ENCODE measurements around the gene INPP5A. TPM values are rescaled to one million over a fixed set of nuclear protein-coding genes. Genes with fewer than 3 reads are reported as not detected.

The INPP5A gene
- total and polyA plus RNA-seq, 10 of the 15 experiments (the other 5 are each of a cell fraction or from before 2014, with no cell fraction given), result 0.52 to 15.0 (median 6.3) TPM

DNA sequence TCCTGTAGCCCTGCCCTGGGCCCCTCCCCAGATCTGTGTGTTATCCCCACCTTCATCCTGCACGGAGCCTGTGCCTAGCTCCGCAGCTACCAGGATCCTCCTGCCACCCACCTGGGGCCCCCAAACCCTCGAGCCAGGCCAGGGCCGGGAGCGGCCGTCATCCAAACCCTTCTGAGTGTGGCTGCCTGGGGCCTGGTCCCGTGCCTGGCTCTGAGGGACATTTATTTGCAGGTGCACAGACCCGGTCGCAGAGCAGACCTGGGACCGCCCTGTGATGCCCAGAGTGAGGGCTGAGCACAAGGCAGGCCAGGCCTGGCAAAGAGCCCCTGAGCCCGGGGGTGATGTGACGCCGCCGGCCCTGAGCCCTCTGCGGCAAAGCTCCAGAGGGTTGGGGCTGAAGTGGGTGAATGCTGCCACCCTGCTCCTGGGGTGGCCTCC, 27.4 kb upstream of the INPP5A start:
- ATAC-seq (no peak), DNase-seq (ENCODE audit: low read depth, low spot score) (no peak), FAIRE-seq (no peak)
- Histone ChIP-seq H3K27ac (ENCODE audit: control insufficient read depth, insufficient read depth) (no peak overlapping the region), H2AFZ (ENCODE audit: control insufficient read depth, low read depth, low read length) (no peak overlapping the region), H3K79me2 (ENCODE audit: control insufficient read depth, insufficient read depth, low read length) (no peaks in the 10 kb centered on the region), H4K20me1 (ENCODE audit: control insufficient read depth, insufficient read depth) (no peaks in the 10 kb centered on the region), H3K9ac (ENCODE audit: control insufficient read depth, insufficient read depth, low read length) (no peak overlapping the region), H3K4me3 (no peak overlapping the region), H3K27me3 (replicated peaks in 1 of 2; ENCODE audit: control insufficient read depth in 2 of 2, insufficient read depth in 2 of 2, low read length in 1 of 2) (no peaks in the 10 kb centered on the region; a peak in 1 of 4 replicates), H3K9me3 (replicated peaks; ENCODE audit: control insufficient read depth, insufficient read depth, low read length) (no peaks in the 10 kb centered on the region), H3K36me3 (ENCODE audit: control insufficient read depth in 2 of 2, insufficient read depth in 2 of 2, low read length in 1 of 2) (no peaks in the 10 kb centered on the region), H3K4me2 (ENCODE audit: control insufficient read depth, insufficient read depth) (no peak overlapping the region), H3K4me1 (ENCODE audit: control insufficient read depth, insufficient read depth, low read length) (no peaks in the 10 kb centered on the region)
- 51% methylated on average over 15 of the region's 15 CpGs for WGBS (ENCODE audit: insufficient coverage, insufficient replicate concordance, low lambda C conversion rate, missing lambda C conversion rate)
- no TSS peak for BruUV-seq (replicated peaks)
- POLR2A ChIA-PET, result no interaction called here
- intact Hi-C loops (cut with micrococcal nuclease; ENCODE audit: unreplicated experiment), result no loop called here
- no peak for TF ChIP-seq RB1 (IDR thresholded peaks at IDR 0.05; ENCODE audit: borderline replicate concordance)
- no peak for TF ChIP-seq MTA3 (IDR thresholded peaks at IDR 0.05; ENCODE audit: borderline replicate concordance, low read length)
- TF ChIP-seq, protein P1, sequence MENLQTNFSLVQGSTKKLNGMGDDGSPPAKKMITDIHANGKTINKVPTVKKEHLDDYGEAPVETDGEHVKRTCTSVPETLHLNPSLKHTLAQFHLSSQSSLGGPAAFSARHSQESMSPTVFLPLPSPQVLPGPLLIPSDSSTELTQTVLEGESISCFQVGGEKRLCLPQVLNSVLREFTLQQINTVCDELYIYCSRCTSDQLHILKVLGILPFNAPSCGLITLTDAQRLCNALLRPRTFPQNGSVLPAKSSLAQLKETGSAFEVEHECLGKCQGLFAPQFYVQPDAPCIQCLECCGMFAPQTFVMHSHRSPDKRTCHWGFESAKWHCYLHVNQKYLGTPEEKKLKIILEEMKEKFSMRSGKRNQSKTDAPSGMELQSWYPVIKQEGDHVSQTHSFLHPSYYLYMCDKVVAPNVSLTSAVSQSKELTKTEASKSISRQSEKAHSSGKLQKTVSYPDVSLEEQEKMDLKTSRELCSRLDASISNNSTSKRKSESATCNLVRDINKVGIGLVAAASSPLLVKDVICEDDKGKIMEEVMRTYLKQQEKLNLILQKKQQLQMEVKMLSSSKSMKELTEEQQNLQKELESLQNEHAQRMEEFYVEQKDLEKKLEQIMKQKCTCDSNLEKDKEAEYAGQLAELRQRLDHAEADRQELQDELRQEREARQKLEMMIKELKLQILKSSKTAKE (IDR thresholded peaks at IDR 0.05; ENCODE audit: low read depth, poor library complexity, severe bottlenecking), result no peak
- no peak for TF ChIP-seq RCOR1 (conservative IDR thresholded peaks at IDR 0.05; ENCODE audit: low read depth, low read length)
- no peak for TF ChIP-seq SMAD5 (IDR thresholded peaks at IDR 0.05; ENCODE audit: low read depth)
- no peak for TF ChIP-seq SRF (IDR thresholded peaks at IDR 0.05; ENCODE audit: low read depth in 2 of 2, low read length in 2 of 2)
- no peak for TF ChIP-seq HCFC1 (IDR thresholded peaks at IDR 0.05; ENCODE audit: low read length)
- TF ChIP-seq MTA2 (IDR thresholded peaks at IDR 0.05; ENCODE audit: low read depth), result no peak
- TF ChIP-seq YY1 (IDR thresholded peaks at IDR 0.05; ENCODE audit: low read depth, low read length), result no peak
- TF ChIP-seq, protein P2, sequence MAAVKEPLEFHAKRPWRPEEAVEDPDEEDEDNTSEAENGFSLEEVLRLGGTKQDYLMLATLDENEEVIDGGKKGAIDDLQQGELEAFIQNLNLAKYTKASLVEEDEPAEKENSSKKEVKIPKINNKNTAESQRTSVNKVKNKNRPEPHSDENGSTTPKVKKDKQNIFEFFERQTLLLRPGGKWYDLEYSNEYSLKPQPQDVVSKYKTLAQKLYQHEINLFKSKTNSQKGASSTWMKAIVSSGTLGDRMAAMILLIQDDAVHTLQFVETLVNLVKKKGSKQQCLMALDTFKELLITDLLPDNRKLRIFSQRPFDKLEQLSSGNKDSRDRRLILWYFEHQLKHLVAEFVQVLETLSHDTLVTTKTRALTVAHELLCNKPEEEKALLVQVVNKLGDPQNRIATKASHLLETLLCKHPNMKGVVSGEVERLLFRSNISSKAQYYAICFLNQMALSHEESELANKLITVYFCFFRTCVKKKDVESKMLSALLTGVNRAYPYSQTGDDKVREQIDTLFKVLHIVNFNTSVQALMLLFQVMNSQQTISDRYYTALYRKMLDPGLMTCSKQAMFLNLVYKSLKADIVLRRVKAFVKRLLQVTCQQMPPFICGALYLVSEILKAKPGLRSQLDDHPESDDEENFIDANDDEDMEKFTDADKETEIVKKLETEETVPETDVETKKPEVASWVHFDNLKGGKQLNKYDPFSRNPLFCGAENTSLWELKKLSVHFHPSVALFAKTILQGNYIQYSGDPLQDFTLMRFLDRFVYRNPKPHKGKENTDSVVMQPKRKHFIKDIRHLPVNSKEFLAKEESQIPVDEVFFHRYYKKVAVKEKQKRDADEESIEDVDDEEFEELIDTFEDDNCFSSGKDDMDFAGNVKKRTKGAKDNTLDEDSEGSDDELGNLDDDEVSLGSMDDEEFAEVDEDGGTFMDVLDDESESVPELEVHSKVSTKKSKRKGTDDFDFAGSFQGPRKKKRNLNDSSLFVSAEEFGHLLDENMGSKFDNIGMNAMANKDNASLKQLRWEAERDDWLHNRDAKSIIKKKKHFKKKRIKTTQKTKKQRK (IDR thresholded peaks at IDR 0.05; ENCODE audit: low read depth, low read length), result no peak
- TF ChIP-seq TBL1XR1 (IDR thresholded peaks at IDR 0.05; ENCODE audit: low read depth, low read length), result no peak
- in situ Hi-C loops (cut with MboI), result no loop called here
- SMC1A ChIA-PET (ENCODE audit: uncharacterized antibody, unreplicated experiment), result no interaction called here
- RAD21 ChIA-PET (ENCODE audit: unreplicated experiment), result no interaction called here
- CTCF ChIA-PET, result no interaction called here

Data from GM12878 (cell line).